AG04450 (cell line): ENCODE data around the gene PLCB2. TPM values are rescaled to one million over a fixed set of nuclear protein-coding genes. Genes with fewer than 3 reads are reported as not detected.

Experiments used
- CTCF ChIA-PET: fragments of 300-600, 350-600 bp; formaldehyde crosslinking; extraction: SDS; loops from one replicate; lab custom pipeline; 2022; ENCODE audit warnings: antibody characterized with exemption, inconsistent platforms; lab: Charles Lee
- POLR2A ChIA-PET: fragments of 350-600 bp; formaldehyde crosslinking; extraction: SDS; loops from one replicate; lab custom pipeline; 2021; ENCODE audit warnings: antibody characterized with exemption, inconsistent platforms; lab: Yijun Ruan, JAX
- DNase-seq: peaks from one replicate; pipeline ENCODE4 v3.0.0-alpha.2; 2011; ENCODE audit warnings: low read depth, low spot score
- H3K27ac ChIP-seq: one replicate; pipeline ENCODE4 v1.5.1; 2012; ENCODE audit warnings: low read depth, low read length, control low read depth
- H3K27me3 ChIP-seq: one replicate; pipeline ENCODE4 v1.6.0; 2012; ENCODE audit warnings: low read length; ENCODE audit not compliant: control insufficient read depth, insufficient read depth
- H3K4me3 ChIP-seq: 2 replicates; pipeline ENCODE4 v1.5.1; 2011; ENCODE audit warnings: mild to moderate bottlenecking, low read depth, low read length, control low read depth
- H3K9me3 ChIP-seq: 2 replicates; pipeline ENCODE4 v1.5.1; 2012; ENCODE audit warnings: low read length; ENCODE audit not compliant: control insufficient read depth, insufficient read depth
- polyA plus RNA-seq: library from polyadenylated mRNA; depleted of rRNA; stranded (reverse); fragments of >200 nt; gene quantifications from 2 replicates; pipeline ENCODE4 v1.2.3, GENCODE V29; 2011
- TF ChIP-seq, protein P1 (sequence below): IDR thresholded peaks from 2 replicates; pipeline ENCODE4 v1.5.1; 2011; ENCODE audit warnings: low read depth, low read length, control low read depth, inconsistent platforms

Gene PLCB2
- polyA plus RNA-seq, 1 experiment, result 0.24 TPM

DNA sequence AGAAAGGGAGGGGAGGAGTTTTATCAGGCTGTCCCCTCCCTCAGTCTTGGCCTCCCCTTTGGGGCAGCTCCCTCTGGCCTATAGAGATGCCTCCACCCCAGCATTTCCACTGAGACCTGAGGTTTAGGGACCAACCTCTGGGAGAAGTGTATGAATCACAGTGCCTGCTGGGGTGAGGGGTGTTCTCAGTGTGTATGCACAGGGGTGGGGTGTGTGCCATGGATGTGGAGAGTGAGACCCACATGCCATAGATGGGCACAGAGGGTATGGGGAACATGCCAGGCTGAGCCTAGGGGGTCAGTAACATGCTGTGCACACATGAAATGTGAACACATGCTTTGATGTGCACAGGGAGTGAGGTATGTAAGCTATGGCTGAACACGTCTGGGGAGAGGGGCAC, 12.4 kb downstream of the PLCB2 start:
- peaks cover 76% of the 10 kb centered on the region for H3K27me3 ChIP-seq
- no peak overlapping the region for H3K27ac ChIP-seq
- no peak overlapping the region for H3K4me3 ChIP-seq
- ChIA-PET POLR2A (no interaction called here), CTCF (interaction anchor here (0.9 to 1.2 kb wide), 2 partner anchors 17 to 22 kb away, joined by 3 to 5 read pairs; no protein-coding TSS in a partner anchor)
- peaks cover 8% of the 10 kb centered on the region for H3K9me3 ChIP-seq
- TF ChIP-seq, protein P1, sequence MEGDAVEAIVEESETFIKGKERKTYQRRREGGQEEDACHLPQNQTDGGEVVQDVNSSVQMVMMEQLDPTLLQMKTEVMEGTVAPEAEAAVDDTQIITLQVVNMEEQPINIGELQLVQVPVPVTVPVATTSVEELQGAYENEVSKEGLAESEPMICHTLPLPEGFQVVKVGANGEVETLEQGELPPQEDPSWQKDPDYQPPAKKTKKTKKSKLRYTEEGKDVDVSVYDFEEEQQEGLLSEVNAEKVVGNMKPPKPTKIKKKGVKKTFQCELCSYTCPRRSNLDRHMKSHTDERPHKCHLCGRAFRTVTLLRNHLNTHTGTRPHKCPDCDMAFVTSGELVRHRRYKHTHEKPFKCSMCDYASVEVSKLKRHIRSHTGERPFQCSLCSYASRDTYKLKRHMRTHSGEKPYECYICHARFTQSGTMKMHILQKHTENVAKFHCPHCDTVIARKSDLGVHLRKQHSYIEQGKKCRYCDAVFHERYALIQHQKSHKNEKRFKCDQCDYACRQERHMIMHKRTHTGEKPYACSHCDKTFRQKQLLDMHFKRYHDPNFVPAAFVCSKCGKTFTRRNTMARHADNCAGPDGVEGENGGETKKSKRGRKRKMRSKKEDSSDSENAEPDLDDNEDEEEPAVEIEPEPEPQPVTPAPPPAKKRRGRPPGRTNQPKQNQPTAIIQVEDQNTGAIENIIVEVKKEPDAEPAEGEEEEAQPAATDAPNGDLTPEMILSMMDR, result no peak
- no peak for DNase-seq

GRCh38 chr15:40293905-40294895, 13.5 kb downstream of the PLCB2 start:
- Histone ChIP-seq H3K9me3 (peaks cover 3% of the 10 kb centered on the region), H3K27me3 (peaks cover 77% of the 10 kb centered on the region), H3K4me3 (no peak overlapping the region), H3K27ac (no peak overlapping the region)
- no peak for DNase-seq
- TF ChIP-seq, protein P1, result no peak
- ChIA-PET CTCF (interaction anchor here (0.9 to 1.4 kb wide), 3 partner anchors 15 to 21 kb away, joined by 3 to 5 read pairs (median 4); no protein-coding TSS in a partner anchor), POLR2A (no interaction called here)

GRCh38 chr15:40293006-40293405, 14.7 kb downstream of the PLCB2 start:
- CTCF ChIA-PET, result interaction anchor here (0.6 to 1.4 kb wide), 4 partner anchors 13 to 19 kb away, joined by 3 to 4 read pairs (median 3); no protein-coding TSS in a partner anchor
- POLR2A ChIA-PET, result no interaction called here
- H3K9me3 ChIP-seq, result no peaks in the 10 kb centered on the region; the same call in 1 of the 2 replicates
- no peak overlapping the region for H3K27ac ChIP-seq
- H3K27me3 ChIP-seq, result peaks cover 65% of the 10 kb centered on the region
- no peak overlapping the region for H3K4me3 ChIP-seq
- no peak for DNase-seq
- TF ChIP-seq, protein P1, result no peak

GRCh38 chr15:40292246-40292645, 15.5 kb downstream of the PLCB2 start:
- H3K9me3 ChIP-seq, result no peaks in the 10 kb centered on the region; the same call in 1 of the 2 replicates
- H3K27me3 ChIP-seq, result peaks cover 61% of the 10 kb centered on the region
- ChIA-PET CTCF (interaction anchor here (2.2 to 2.3 kb wide), 2 partner anchors 13 to 74 kb away, joined by 9 to 13 read pairs; no protein-coding TSS in a partner anchor), POLR2A (no interaction called here)
- no peak overlapping the region for H3K27ac ChIP-seq
- TF ChIP-seq, protein P1, result no peak
- no peak overlapping the region for H3K4me3 ChIP-seq
- no peak for DNase-seq
